ENCODE measurements around the gene NOTUM. TPM values are rescaled to one million over a fixed set of nuclear protein-coding genes. Genes with fewer than 3 reads are reported as not detected.
A peak's percentile ranks its signal among the peaks of the same experiment; 100 is the strongest.

The NOTUM gene
- total RNA-seq (2014; rRNA removed; shearing (Covaris generic)) (0.66 and 1.6 TPM in 2 replicates), polyA plus RNA-seq (2016; fragmentation: Nextera tagmentation; extraction: Ambion mirVana) (0.29 and 0.66 TPM in 2 replicates)
- long read RNA-seq = 0 reads

- H3K4me3 Mint-ChIP-seq = peak within 1 kb of the TSS; percentile 44; the same call in 2 of the 3 replicates
- H3K36me3 Mint-ChIP-seq (ENCODE audit: low read depth) = no peaks in the 10 kb centered on the region; the same call in 2 of the 3 replicates
- no peak within 1 kb of the TSS for H3K27ac Mint-ChIP-seq
- peak within 1 kb of the TSS; percentile 56 for H3K4me3 ChIP-seq
- H3K27me3 ChIP-seq (ENCODE audit: insufficient read depth) = peaks cover 89% of the 10 kb centered on the region
- ATAC-seq (peak; percentile 8; the same call in 2 of the 3 replicates), DNase-seq (ENCODE audit: low spot score) (peak; percentile 79)
- H2AFZ ChIP-seq = peak within 1 kb of the TSS; percentile 43; the same call in 1 of the 2 replicates
- H3K79me2 ChIP-seq (replicated peaks; ENCODE audit: insufficient read depth) = no peaks in the 10 kb centered on the region
- H3K36me3 ChIP-seq (ENCODE audit: insufficient read depth) = no peaks in the 10 kb centered on the region
- H3K4me1 ChIP-seq (ENCODE audit: insufficient read depth) = peaks cover 5% of the 10 kb centered on the region; the same call in 1 of the 2 replicates
- peaks cover 65% of the 10 kb centered on the region for H3K27me3 Mint-ChIP-seq (ENCODE audit: insufficient read depth, low read depth, poor library complexity)
- H4K20me1 ChIP-seq (replicated peaks; ENCODE audit: insufficient read depth) = 0 out of 2 replicates have a peak, but pooled peaks cover 6% of the 10 kb centered on the region
- no peak for TF ChIP-seq EZH2 (IDR thresholded peaks at IDR 0.05; ENCODE audit: low read depth, unreplicated experiment)
- no peak for TF ChIP-seq ZNF114 (CRISPR knock-in tag; IDR thresholded peaks at IDR 0.05)
- TF ChIP-seq, protein P1, sequence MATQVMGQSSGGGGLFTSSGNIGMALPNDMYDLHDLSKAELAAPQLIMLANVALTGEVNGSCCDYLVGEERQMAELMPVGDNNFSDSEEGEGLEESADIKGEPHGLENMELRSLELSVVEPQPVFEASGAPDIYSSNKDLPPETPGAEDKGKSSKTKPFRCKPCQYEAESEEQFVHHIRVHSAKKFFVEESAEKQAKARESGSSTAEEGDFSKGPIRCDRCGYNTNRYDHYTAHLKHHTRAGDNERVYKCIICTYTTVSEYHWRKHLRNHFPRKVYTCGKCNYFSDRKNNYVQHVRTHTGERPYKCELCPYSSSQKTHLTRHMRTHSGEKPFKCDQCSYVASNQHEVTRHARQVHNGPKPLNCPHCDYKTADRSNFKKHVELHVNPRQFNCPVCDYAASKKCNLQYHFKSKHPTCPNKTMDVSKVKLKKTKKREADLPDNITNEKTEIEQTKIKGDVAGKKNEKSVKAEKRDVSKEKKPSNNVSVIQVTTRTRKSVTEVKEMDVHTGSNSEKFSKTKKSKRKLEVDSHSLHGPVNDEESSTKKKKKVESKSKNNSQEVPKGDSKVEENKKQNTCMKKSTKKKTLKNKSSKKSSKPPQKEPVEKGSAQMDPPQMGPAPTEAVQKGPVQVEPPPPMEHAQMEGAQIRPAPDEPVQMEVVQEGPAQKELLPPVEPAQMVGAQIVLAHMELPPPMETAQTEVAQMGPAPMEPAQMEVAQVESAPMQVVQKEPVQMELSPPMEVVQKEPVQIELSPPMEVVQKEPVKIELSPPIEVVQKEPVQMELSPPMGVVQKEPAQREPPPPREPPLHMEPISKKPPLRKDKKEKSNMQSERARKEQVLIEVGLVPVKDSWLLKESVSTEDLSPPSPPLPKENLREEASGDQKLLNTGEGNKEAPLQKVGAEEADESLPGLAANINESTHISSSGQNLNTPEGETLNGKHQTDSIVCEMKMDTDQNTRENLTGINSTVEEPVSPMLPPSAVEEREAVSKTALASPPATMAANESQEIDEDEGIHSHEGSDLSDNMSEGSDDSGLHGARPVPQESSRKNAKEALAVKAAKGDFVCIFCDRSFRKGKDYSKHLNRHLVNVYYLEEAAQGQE (IDR thresholded peaks at IDR 0.05; ENCODE audit: unreplicated experiment) = no peak
- no peak for TF ChIP-seq POLR2AphosphoS5 (IDR thresholded peaks at IDR 0.05; ENCODE audit: low read depth)
- TF ChIP-seq, protein P2, sequence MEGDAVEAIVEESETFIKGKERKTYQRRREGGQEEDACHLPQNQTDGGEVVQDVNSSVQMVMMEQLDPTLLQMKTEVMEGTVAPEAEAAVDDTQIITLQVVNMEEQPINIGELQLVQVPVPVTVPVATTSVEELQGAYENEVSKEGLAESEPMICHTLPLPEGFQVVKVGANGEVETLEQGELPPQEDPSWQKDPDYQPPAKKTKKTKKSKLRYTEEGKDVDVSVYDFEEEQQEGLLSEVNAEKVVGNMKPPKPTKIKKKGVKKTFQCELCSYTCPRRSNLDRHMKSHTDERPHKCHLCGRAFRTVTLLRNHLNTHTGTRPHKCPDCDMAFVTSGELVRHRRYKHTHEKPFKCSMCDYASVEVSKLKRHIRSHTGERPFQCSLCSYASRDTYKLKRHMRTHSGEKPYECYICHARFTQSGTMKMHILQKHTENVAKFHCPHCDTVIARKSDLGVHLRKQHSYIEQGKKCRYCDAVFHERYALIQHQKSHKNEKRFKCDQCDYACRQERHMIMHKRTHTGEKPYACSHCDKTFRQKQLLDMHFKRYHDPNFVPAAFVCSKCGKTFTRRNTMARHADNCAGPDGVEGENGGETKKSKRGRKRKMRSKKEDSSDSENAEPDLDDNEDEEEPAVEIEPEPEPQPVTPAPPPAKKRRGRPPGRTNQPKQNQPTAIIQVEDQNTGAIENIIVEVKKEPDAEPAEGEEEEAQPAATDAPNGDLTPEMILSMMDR (conservative IDR thresholded peaks at IDR 0.05; ENCODE audit: low read depth in 2 of 2) = peak in 1 of 2 experiments; percentile 30; a peak in 1 of 4 replicates
- no peak for TF ChIP-seq ZNF331 (CRISPR knock-in tag; IDR thresholded peaks at IDR 0.05; ENCODE audit: low read depth)
- peaks cover 12% of the 10 kb centered on the region for H3F3A ChIP-seq (replicated peaks; ENCODE audit: low read depth)
- H3K4me2 ChIP-seq = peak within 1 kb of the TSS; percentile 80
- no peaks in the 10 kb centered on the region; the same call in 1 of the 3 replicates for H3K4me1 Mint-ChIP-seq
- no peaks in the 10 kb centered on the region for H3K9me2 ChIP-seq (ENCODE audit: insufficient read depth)
- H3K9me3 Mint-ChIP-seq = peaks cover 3% of the 10 kb centered on the region; the same call in 1 of the 3 replicates
- no peak within 1 kb of the TSS for H3K27ac ChIP-seq (ENCODE audit: low read depth)
Observed at GRCh38 chr17:81961087-81961511, at the start of gene NOTUM. TSS of gene NOTUM (minus strand) at chr17:81961187. CDS start at chr17:81960909, 278 bp downstream.

DNA sequence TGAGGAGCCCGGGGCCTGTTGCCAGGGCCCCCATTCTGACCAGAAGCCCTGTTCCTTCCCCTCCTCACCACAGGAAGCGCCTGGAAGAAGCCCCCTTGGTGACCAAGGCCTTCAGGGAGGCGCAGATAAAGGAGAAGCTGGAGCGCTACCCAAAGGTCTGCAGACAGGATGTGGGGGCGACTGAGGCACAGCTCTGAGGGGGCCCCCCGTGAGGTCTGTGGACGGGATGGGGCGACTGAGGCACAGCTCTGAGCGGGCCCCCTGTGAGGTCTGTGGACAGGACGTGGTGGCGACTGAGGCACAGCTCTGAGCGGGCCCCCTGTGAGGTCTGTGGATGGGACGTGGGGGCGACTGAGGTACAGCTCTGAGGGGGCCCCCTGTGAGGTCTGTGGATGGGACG is 48.4 kb upstream of the NOTUM start:
- no peaks in the 10 kb centered on the region for H3K9me3 Mint-ChIP-seq
- no peaks in the 10 kb centered on the region for H3K36me3 Mint-ChIP-seq (ENCODE audit: low read depth)
- H3K27me3 ChIP-seq (ENCODE audit: insufficient read depth) = no peaks in the 10 kb centered on the region
- no peak overlapping the region for H3K4me3 Mint-ChIP-seq
- no peaks in the 10 kb centered on the region for H3F3A ChIP-seq (replicated peaks; ENCODE audit: low read depth)
- no peak for ATAC-seq
- H3K4me1 Mint-ChIP-seq = no peaks in the 10 kb centered on the region
- H3K27ac Mint-ChIP-seq = no peak overlapping the region
- no peak overlapping the region for H3K4me3 ChIP-seq
- H4K20me1 ChIP-seq (replicated peaks; ENCODE audit: insufficient read depth) = no peaks in the 10 kb centered on the region
- DNase-seq (ENCODE audit: low spot score) = no peak
- no peak overlapping the region for H3K27ac ChIP-seq (ENCODE audit: low read depth)
- H3K4me2 ChIP-seq = no peak overlapping the region
- no peak overlapping the region for H2AFZ ChIP-seq
- no peaks in the 10 kb centered on the region for H3K4me1 ChIP-seq (ENCODE audit: insufficient read depth)
- no peaks in the 10 kb centered on the region for H3K9me2 ChIP-seq (ENCODE audit: insufficient read depth)
- no peaks in the 10 kb centered on the region for H3K36me3 ChIP-seq (ENCODE audit: insufficient read depth)
- H3K79me2 ChIP-seq (replicated peaks; ENCODE audit: insufficient read depth) = no peaks in the 10 kb centered on the region
- H3K27me3 Mint-ChIP-seq (ENCODE audit: insufficient read depth, low read depth, poor library complexity) = peaks cover 9% of the 10 kb centered on the region
- TF ChIP-seq NANOG (IDR thresholded peaks at IDR 0.05; ENCODE audit: borderline replicate concordance) (no peak), STAT1 (IDR thresholded peaks at IDR 0.05; ENCODE audit: unreplicated experiment) (no peak), EZH2 (IDR thresholded peaks at IDR 0.05; ENCODE audit: low read depth, unreplicated experiment) (no peak), POLR2AphosphoS5 (IDR thresholded peaks at IDR 0.05; ENCODE audit: low read depth) (no peak), ZNF331 (CRISPR knock-in tag; IDR thresholded peaks at IDR 0.05; ENCODE audit: low read depth) (no peak), CREB1 (CRISPR knock-in tag; IDR thresholded peaks at IDR 0.05; ENCODE audit: low read depth) (no peak)
- TF ChIP-seq, protein P1 (IDR thresholded peaks at IDR 0.05; ENCODE audit: unreplicated experiment) = no peak

All from GM23338 (cell line).